K562 (cell line): ENCODE results near the gene C22orf39. TPM values are rescaled to one million over a fixed set of nuclear protein-coding genes. Genes with fewer than 3 reads are reported as not detected.

Experiments used
- BHLHE40 ChIP-seq: IDR thresholded peaks from 2 replicates; pipeline ENCODE4 v1.6.1; 2011; ENCODE audit warnings: low read length, improper control_type of control experiment
- CAMTA2 ChIP-seq: fragments of 250-450 bp; sonication (Bioruptor Pico); conservative IDR thresholded peaks from 2 replicates; pipeline ENCODE4 v1.5.1; 2022
- CBFA2T2 ChIP-seq: fragments of 450-650 bp; conservative IDR thresholded peaks from 2 replicates; pipeline ENCODE4 v1.6.1; 2017; ENCODE audit warnings: mild to moderate bottlenecking
- EGR1 ChIP-seq: fragments of 450-650 bp; conservative IDR thresholded peaks from 2 replicates; pipeline ENCODE4 v1.6.1; 2017; ENCODE audit warnings: mild to moderate bottlenecking
- HDAC6 ChIP-seq: IDR thresholded peaks from 2 replicates; pipeline ENCODE4 v1.6.1; 2012; ENCODE audit warnings: low read depth, mild to moderate bottlenecking, control low read depth, inconsistent platforms, low read length, moderate library complexity
- HMG20A ChIP-seq: fragments of 450-650 bp; formaldehyde crosslinking; conservative IDR thresholded peaks from 2 replicates; pipeline ENCODE4 v1.4.0; 2020; ENCODE audit warnings: mild to moderate bottlenecking, mixed read lengths
- KDM5B ChIP-seq: fragments of 200-600 bp; sonication (generic); IDR thresholded peaks from 2 replicates; pipeline ENCODE4 v1.6.1; 2012; ENCODE audit warnings: low read depth, mild to moderate bottlenecking, moderate library complexity, low read length, control low read depth, inconsistent platforms; ENCODE audit not compliant: insufficient replicate concordance
- KLF1 ChIP-seq: fragments of 450-650 bp; IDR thresholded peaks from 2 replicates; pipeline ENCODE4 v1.6.1; 2016; ENCODE audit warnings: missing genetic modification characterization, missing compliant biosample characterization
- LCOR ChIP-seq: sonication (generic); formaldehyde crosslinking; IDR thresholded peaks from 2 replicates; pipeline ENCODE4 v1.8.0; 2022; ENCODE audit warnings: mild to moderate bottlenecking, missing genetic modification reagents
- NEUROD1 ChIP-seq: fragments of 150-350 bp; IDR thresholded peaks from 2 replicates; pipeline ENCODE4 v1.6.1; 2014; ENCODE audit warnings: borderline replicate concordance, low read length, low read depth; ENCODE audit not compliant: partially characterized antibody
- NFIC ChIP-seq: fragments of 450-650 bp; IDR thresholded peaks from 2 replicates; pipeline ENCODE4 v1.6.1; 2017; ENCODE audit warnings: mild to moderate bottlenecking, inconsistent platforms
- SIN3A ChIP-seq, 2 experiments: fragments of 150-350 bp in 1 of 2; IDR thresholded peaks; 2 replicates each; pipeline ENCODE4 v1.6.1; 2011 to 2016; ENCODE audit warnings: borderline replicate concordance in 2 of 2, low read depth in 2 of 2, low read length in 2 of 2, mild to moderate bottlenecking in 2 of 2, moderate library complexity in 2 of 2; ENCODE audit not compliant: control insufficient read depth in 1 of 2
- SMARCA4 ChIP-seq: fragments of 450-650 bp; IDR thresholded peaks from 2 replicates; pipeline ENCODE4 v1.6.1; 2016
- TEAD2 ChIP-seq: fragments of 450-650 bp; IDR thresholded peaks from 2 replicates; pipeline ENCODE4 v1.6.1; 2016; ENCODE audit warnings: missing genetic modification characterization, control low read depth, missing compliant biosample characterization
- ZNF354B ChIP-seq: fragments of 250-450 bp; sonication (Bioruptor Pico); IDR thresholded peaks from 2 replicates; pipeline ENCODE4 v1.4.0; 2020
- ZNF77 ChIP-seq: fragments of 250-450 bp; sonication (Bioruptor Pico); IDR thresholded peaks from 2 replicates; pipeline ENCODE4 v1.5.0; 2020
- polyA plus RNA-seq, 8 experiments: library from polyadenylated mRNA; depleted of rRNA in 4 of 8; stranded (reverse) in 5 of 8; unstranded in 3 of 8; fragments of >200 nt; fragmentation: Nextera tagmentation in 2 of 8; fragmentation: Illumina TruSeq in 1 of 8; extraction: Ambion mirVana in 2 of 8; extraction: Trizol in 1 of 8; gene quantifications; 2 replicates each; pipeline versions ENCODE4 v1.2.1 to v1.2.3, GENCODE V29; 2011 to 2014; ENCODE audit warnings: inconsistent platforms in 1 of 8, missing spikeins in 1 of 8
- total RNA-seq, 7 experiments: library from RNA; depleted of rRNA in 6 of 7; stranded (reverse); fragments of >200 nt in 6 of 7; fragmentation: Illumina TruSeq in 2 of 7; extraction: Trizol in 2 of 7; gene quantifications; 2 replicates each; pipeline versions ENCODE4 v1.2.1 to v1.2.3, GENCODE V29; 2011 to 2021; ENCODE audit warnings: low replicate concordance in 1 of 7
- TF ChIP-seq, protein P1 (sequence below): fragments of 250-450 bp; sonication (Bioruptor Pico); IDR thresholded peaks from 2 replicates; pipeline ENCODE4 v1.5.0; 2021
- TF ChIP-seq, protein P2 (sequence below): fragments of 250-450 bp; sonication (Bioruptor Pico); IDR thresholded peaks from 2 replicates; pipeline ENCODE4 v1.8.0; 2022; ENCODE audit warnings: inconsistent platforms
- TF ChIP-seq, protein P3 (sequence below): sonication (generic); formaldehyde crosslinking; IDR thresholded peaks from 2 replicates; pipeline ENCODE4 v1.9.0; 2022; ENCODE audit warnings: mild to moderate bottlenecking, missing genetic modification reagents
- TF ChIP-seq, protein P4 (sequence below): fragments of 250-450 bp; sonication (Bioruptor Pico); IDR thresholded peaks from 2 replicates; pipeline ENCODE4 v1.4.0; 2020

The C22orf39 gene
- total and polyA plus RNA-seq, 9 of the 15 experiments (the other 6 are each of a cell fraction or from before 2014, with no cell fraction given): 20.4 to 139 (median 66.8) TPM

DNA sequence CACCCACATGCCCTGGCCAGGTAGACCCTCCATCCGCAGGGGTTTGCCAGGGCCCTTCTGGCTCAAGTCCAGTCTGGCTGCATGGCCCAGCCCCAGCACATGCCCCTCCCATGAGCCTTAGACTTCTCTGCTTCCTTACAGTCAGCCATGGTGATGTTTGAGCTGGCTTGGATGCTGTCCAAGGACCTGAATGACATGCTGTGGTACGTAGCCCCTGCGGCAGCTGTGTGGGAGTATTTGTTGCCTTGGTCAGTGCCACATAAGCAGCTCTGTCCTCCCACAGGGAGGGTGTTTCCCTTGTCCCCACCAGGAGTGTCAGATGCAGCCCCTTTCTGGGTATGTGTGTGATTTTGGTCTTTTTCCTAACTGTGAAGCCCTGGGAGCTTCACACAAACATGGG is 49.7 kb upstream of the C22orf39 start (continued):
- TF ChIP-seq NEUROD1: no peak
- TF ChIP-seq HDAC6: no peak
- TF ChIP-seq KDM5B: no peak
- peak; percentile 76 for TF ChIP-seq EGR1
- TF ChIP-seq, protein P1, sequence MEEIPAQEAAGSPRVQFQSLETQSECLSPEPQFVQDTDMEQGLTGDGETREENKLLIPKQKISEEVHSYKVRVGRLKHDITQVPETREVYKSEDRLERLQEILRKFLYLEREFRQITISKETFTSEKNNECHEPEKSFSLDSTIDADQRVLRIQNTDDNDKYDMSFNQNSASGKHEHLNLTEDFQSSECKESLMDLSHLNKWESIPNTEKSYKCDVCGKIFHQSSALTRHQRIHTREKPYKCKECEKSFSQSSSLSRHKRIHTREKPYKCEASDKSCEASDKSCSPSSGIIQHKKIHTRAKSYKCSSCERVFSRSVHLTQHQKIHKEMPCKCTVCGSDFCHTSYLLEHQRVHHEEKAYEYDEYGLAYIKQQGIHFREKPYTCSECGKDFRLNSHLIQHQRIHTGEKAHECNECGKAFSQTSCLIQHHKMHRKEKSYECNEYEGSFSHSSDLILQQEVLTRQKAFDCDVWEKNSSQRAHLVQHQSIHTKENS: no peak
- TF ChIP-seq BHLHE40: peak; percentile 71
- TF ChIP-seq LCOR (CRISPR knock-in tag): no peak
- TF ChIP-seq CAMTA2 (CRISPR knock-in tag): no peak
- peak; percentile 92 for TF ChIP-seq NFIC
- TF ChIP-seq CBFA2T2: no peak
- no peak for TF ChIP-seq TEAD2
- TF ChIP-seq ZNF77: no peak
- TF ChIP-seq, protein P2, sequence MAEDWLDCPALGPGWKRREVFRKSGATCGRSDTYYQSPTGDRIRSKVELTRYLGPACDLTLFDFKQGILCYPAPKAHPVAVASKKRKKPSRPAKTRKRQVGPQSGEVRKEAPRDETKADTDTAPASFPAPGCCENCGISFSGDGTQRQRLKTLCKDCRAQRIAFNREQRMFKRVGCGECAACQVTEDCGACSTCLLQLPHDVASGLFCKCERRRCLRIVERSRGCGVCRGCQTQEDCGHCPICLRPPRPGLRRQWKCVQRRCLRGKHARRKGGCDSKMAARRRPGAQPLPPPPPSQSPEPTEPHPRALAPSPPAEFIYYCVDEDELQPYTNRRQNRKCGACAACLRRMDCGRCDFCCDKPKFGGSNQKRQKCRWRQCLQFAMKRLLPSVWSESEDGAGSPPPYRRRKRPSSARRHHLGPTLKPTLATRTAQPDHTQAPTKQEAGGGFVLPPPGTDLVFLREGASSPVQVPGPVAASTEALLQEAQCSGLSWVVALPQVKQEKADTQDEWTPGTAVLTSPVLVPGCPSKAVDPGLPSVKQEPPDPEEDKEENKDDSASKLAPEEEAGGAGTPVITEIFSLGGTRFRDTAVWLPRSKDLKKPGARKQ: no peak
- no peak for TF ChIP-seq SMARCA4
- TF ChIP-seq ZNF354B (CRISPR knock-in tag): no peak
- TF ChIP-seq, protein P3, sequence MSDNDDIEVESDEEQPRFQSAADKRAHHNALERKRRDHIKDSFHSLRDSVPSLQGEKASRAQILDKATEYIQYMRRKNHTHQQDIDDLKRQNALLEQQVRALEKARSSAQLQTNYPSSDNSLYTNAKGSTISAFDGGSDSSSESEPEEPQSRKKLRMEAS (CRISPR knock-in tag): no peak
- TF ChIP-seq HMG20A: no peak
- no peak for TF ChIP-seq SIN3A (IDR thresholded peaks at IDR 0.05; ENCODE audit: borderline replicate concordance in 2 of 2, control insufficient read depth in 1 of 2, low read depth in 2 of 2, low read length in 2 of 2)
- TF ChIP-seq KLF1 (tag): no peak
- TF ChIP-seq, protein P4, sequence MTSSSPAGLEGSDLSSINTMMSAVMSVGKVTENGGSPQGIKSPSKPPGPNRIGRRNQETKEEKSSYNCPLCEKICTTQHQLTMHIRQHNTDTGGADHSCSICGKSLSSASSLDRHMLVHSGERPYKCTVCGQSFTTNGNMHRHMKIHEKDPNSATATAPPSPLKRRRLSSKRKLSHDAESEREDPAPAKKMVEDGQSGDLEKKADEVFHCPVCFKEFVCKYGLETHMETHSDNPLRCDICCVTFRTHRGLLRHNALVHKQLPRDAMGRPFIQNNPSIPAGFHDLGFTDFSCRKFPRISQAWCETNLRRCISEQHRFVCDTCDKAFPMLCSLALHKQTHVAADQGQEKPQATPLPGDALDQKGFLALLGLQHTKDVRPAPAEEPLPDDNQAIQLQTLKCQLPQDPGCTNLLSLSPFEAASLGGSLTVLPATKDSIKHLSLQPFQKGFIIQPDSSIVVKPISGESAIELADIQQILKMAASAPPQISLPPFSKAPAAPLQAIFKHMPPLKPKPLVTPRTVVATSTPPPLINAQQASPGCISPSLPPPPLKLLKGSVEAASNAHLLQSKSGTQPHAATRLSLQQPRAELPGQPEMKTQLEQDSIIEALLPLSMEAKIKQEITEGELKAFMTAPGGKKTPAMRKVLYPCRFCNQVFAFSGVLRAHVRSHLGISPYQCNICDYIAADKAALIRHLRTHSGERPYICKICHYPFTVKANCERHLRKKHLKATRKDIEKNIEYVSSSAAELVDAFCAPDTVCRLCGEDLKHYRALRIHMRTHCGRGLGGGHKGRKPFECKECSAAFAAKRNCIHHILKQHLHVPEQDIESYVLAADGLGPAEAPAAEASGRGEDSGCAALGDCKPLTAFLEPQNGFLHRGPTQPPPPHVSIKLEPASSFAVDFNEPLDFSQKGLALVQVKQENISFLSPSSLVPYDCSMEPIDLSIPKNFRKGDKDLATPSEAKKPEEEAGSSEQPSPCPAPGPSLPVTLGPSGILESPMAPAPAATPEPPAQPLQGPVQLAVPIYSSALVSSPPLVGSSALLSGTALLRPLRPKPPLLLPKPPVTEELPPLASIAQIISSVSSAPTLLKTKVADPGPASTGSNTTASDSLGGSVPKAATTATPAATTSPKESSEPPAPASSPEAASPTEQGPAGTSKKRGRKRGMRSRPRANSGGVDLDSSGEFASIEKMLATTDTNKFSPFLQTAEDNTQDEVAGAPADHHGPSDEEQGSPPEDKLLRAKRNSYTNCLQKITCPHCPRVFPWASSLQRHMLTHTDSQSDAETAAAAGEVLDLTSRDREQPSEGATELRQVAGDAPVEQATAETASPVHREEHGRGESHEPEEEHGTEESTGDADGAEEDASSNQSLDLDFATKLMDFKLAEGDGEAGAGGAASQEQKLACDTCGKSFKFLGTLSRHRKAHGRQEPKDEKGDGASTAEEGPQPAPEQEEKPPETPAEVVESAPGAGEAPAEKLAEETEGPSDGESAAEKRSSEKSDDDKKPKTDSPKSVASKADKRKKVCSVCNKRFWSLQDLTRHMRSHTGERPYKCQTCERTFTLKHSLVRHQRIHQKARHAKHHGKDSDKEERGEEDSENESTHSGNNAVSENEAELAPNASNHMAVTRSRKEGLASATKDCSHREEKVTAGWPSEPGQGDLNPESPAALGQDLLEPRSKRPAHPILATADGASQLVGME (CRISPR knock-in tag): no peak
